Stimulated activated effector memory CD8-positive, alpha-beta T cell treated with anti-CD3 and anti-CD28 coated beads, Interleukin-12 subunit alpha, Interleukin-12 subunit beta, amount 100 ng/mL, for 72 hours (primary cell): ENCODE data around the gene SDHAF2.
A peak's percentile ranks its signal among the peaks of the same experiment; 100 is the strongest.
"Not testable (repeated sequence)": the region's sequence is repeated elsewhere in the genome, so short reads cannot be mapped to it uniquely, and the experiment has no call there.

Source experiments
- ATAC-seq: fragments of 150-1000 bp; cut with Tn5 transposase; 2 replicates; pipeline ENCODE4 v1.10.0; 2021
- DNase-seq, 2 donors: peaks; one replicate each; pipeline ENCODE4 v3.0.0; 2021 to 2022; ENCODE audit warnings: low spot score in 2 of 2
- H3K27ac Mint-ChIP-seq: one replicate; pipeline ENCODE4 v1.8.0; 2022; ENCODE audit warnings: mild to moderate bottlenecking, mixed read lengths
- H3K36me3 Mint-ChIP-seq: one replicate; pipeline ENCODE4 v1.8.0; 2022; ENCODE audit warnings: mild to moderate bottlenecking, mixed read lengths
- H3K4me1 Mint-ChIP-seq: one replicate; pipeline ENCODE4 v1.8.0; 2022; ENCODE audit warnings: mixed read lengths
- H3K4me3 Mint-ChIP-seq: one replicate; pipeline ENCODE4 v1.8.0; 2022; ENCODE audit warnings: mild to moderate bottlenecking, mixed read lengths
- H3K9me3 Mint-ChIP-seq: one replicate; pipeline ENCODE4 v1.8.0; 2022; ENCODE audit warnings: mixed read lengths

Gene SDHAF2

GRCh38 chr11:61447601-61448551 lies 18.0 kb downstream of the SDHAF2 start:
- Mint-ChIP-seq H3K4me3 (peak overlapping the region; percentile 14), H3K9me3 (no peaks in the 10 kb centered on the region), H3K27ac (peak overlapping the region; percentile 88), H3K4me1 (peaks cover 46% of the 10 kb centered on the region), H3K36me3 (peaks cover 96% of the 10 kb centered on the region)
- DNase-seq (no peak), ATAC-seq (peak; percentile 94)

- Mint-ChIP-seq H3K9me3 (no peaks in the 10 kb centered on the region), H3K36me3 (peaks cover 90% of the 10 kb centered on the region), H3K4me3 (no peak overlapping the region), H3K4me1 (peaks cover 41% of the 10 kb centered on the region), H3K27ac (peak overlapping the region; percentile 88)
- ATAC-seq (no peak), DNase-seq (no peak)
These were observed 18.6 kb downstream of the SDHAF2 start for GRCh38 chr11:61448552-61448927.

GRCh38 chr11:61452825-61453224 lies 22.9 kb downstream of the SDHAF2 start:
- Mint-ChIP-seq H3K9me3 (no peaks in the 10 kb centered on the region), H3K36me3 (peaks cover 67% of the 10 kb centered on the region), H3K4me3 (no peak overlapping the region), H3K4me1 (peaks cover 33% of the 10 kb centered on the region), H3K27ac (no peak overlapping the region)
- no peak for DNase-seq
- ATAC-seq = no peak

GRCh38 chr11:61453695-61454094 lies 23.8 kb downstream of the SDHAF2 start:
- Mint-ChIP-seq H3K4me1 (peaks cover 28% of the 10 kb centered on the region), H3K36me3 (peaks cover 63% of the 10 kb centered on the region), H3K9me3 (no peaks in the 10 kb centered on the region), H3K27ac (peak overlapping the region; percentile 53), H3K4me3 (no peak overlapping the region)
- DNase-seq = no peak
- no peak for ATAC-seq

- no peak overlapping the region for H3K27ac Mint-ChIP-seq
- H3K9me3 Mint-ChIP-seq = no peaks in the 10 kb centered on the region
- H3K36me3 Mint-ChIP-seq = peaks cover 59% of the 10 kb centered on the region
- DNase-seq (no peak), ATAC-seq (no peak)
- H3K4me3 Mint-ChIP-seq = no peak overlapping the region
- peaks cover 23% of the 10 kb centered on the region for H3K4me1 Mint-ChIP-seq
These were observed 24.6 kb downstream of the SDHAF2 start for GRCh38 chr11:61454520-61454919.

- Mint-ChIP-seq H3K4me3 (no peak overlapping the region), H3K36me3 (peaks cover 39% of the 10 kb centered on the region), H3K27ac (no peak overlapping the region), H3K9me3 (no peaks in the 10 kb centered on the region), H3K4me1 (peaks cover 15% of the 10 kb centered on the region)
- ATAC-seq (no peak), DNase-seq (no peak)
These were observed 30.6 kb downstream of the SDHAF2 start for GRCh38 chr11:61460474-61460881.

- DNase-seq = no peak
- no peak for ATAC-seq
- peaks cover 38% of the 10 kb centered on the region for H3K36me3 Mint-ChIP-seq
- H3K4me3 Mint-ChIP-seq = no peak overlapping the region
- peaks cover 10% of the 10 kb centered on the region for H3K4me1 Mint-ChIP-seq
- no peaks in the 10 kb centered on the region for H3K9me3 Mint-ChIP-seq
- H3K27ac Mint-ChIP-seq = no peak overlapping the region
These were observed 31.1 kb downstream of the SDHAF2 start for GRCh38 chr11:61460986-61461385.

GRCh38 chr11:61467602-61468001 lies 37.7 kb downstream of the SDHAF2 start:
- H3K36me3 Mint-ChIP-seq = peaks cover 52% of the 10 kb centered on the region
- not testable (repeated sequence) for H3K4me3 Mint-ChIP-seq, DNase-seq, H3K4me1 Mint-ChIP-seq, H3K9me3 Mint-ChIP-seq, H3K27ac Mint-ChIP-seq, ATAC-seq

GRCh38 chr11:61468002-61468401 lies 38.1 kb downstream of the SDHAF2 start:
- DNase-seq = no peak
- Mint-ChIP-seq H3K36me3 (peaks cover 52% of the 10 kb centered on the region), H3K9me3 (no peaks in the 10 kb centered on the region), H3K27ac (no peak overlapping the region), H3K4me3 (no peak overlapping the region), H3K4me1 (no peaks in the 10 kb centered on the region)
- no peak for ATAC-seq

GRCh38 chr11:61472282-61472681 lies 42.4 kb downstream of the SDHAF2 start:
- H3K36me3 Mint-ChIP-seq = peaks cover 44% of the 10 kb centered on the region
- no peak for DNase-seq
- peaks cover 7% of the 10 kb centered on the region for H3K4me1 Mint-ChIP-seq
- no peak for ATAC-seq
- H3K9me3 Mint-ChIP-seq = no peaks in the 10 kb centered on the region
- peak overlapping the region; percentile 52 for H3K27ac Mint-ChIP-seq
- H3K4me3 Mint-ChIP-seq = no peak overlapping the region

GRCh38 chr11:61472868-61473267 lies 42.9 kb downstream of the SDHAF2 start:
- Mint-ChIP-seq H3K27ac (peak overlapping the region; percentile 52), H3K36me3 (peaks cover 40% of the 10 kb centered on the region), H3K4me1 (peaks cover 9% of the 10 kb centered on the region), H3K4me3 (no peak overlapping the region), H3K9me3 (no peaks in the 10 kb centered on the region)
- DNase-seq (no peak), ATAC-seq (no peak)

GRCh38 chr11:61473370-61474012 lies 43.6 kb downstream of the SDHAF2 start:
- Mint-ChIP-seq H3K9me3 (no peaks in the 10 kb centered on the region), H3K4me3 (no peak overlapping the region), H3K27ac (peak overlapping the region; percentile 63), H3K36me3 (peaks cover 38% of the 10 kb centered on the region), H3K4me1 (peaks cover 14% of the 10 kb centered on the region)
- ATAC-seq = no peak
- DNase-seq = no peak

- Mint-ChIP-seq H3K9me3 (no peaks in the 10 kb centered on the region), H3K4me1 (peaks cover 14% of the 10 kb centered on the region), H3K27ac (peak overlapping the region; percentile 63), H3K36me3 (peaks cover 31% of the 10 kb centered on the region), H3K4me3 (no peak overlapping the region)
- no peak for ATAC-seq
- no peak for DNase-seq
These were observed 44.2 kb downstream of the SDHAF2 start for GRCh38 chr11:61474013-61474643.

- no peak for ATAC-seq
- Mint-ChIP-seq H3K4me1 (peaks cover 14% of the 10 kb centered on the region), H3K9me3 (no peaks in the 10 kb centered on the region), H3K36me3 (peaks cover 25% of the 10 kb centered on the region), H3K27ac (no peak overlapping the region), H3K4me3 (no peak overlapping the region)
- no peak for DNase-seq
These were observed 45.5 kb downstream of the SDHAF2 start for GRCh38 chr11:61475433-61475832.

GRCh38 chr11:61476371-61476770 lies 46.4 kb downstream of the SDHAF2 start:
- Mint-ChIP-seq H3K4me1 (peaks cover 14% of the 10 kb centered on the region), H3K27ac (no peak overlapping the region), H3K36me3 (peaks cover 19% of the 10 kb centered on the region), H3K9me3 (no peaks in the 10 kb centered on the region), H3K4me3 (no peak overlapping the region)
- ATAC-seq (no peak), DNase-seq (no peak)
